WTC11 (cell line): ENCODE measurements around the gene CFAP92. TPM values are rescaled to one million over a fixed set of nuclear protein-coding genes. Genes with fewer than 3 reads are reported as not detected.
A peak's percentile ranks its signal among the peaks of the same experiment; 100 is the strongest.

Experiments used
- ATAC-seq: fragments of 200-7000 bp; cut with Tn5 transposase; 2 replicates; pipeline ENCODE4 v1.10.0; 2021; ENCODE audit warnings: mild to moderate bottlenecking, moderate library complexity
- CTCF ChIA-PET: fragments of 300-600 bp; sonication (Branson Sonifier 250); formaldehyde crosslinking; loops from one replicate; lab custom pipeline; 2021; ENCODE audit warnings: antibody characterized with exemption; lab: Charles Lee
- POLR2A ChIA-PET: fragments of 350-600 bp; sonication (Branson Sonifier 250); formaldehyde crosslinking; loops from one replicate; lab custom pipeline; 2021; ENCODE audit warnings: antibody characterized with exemption; lab: Charles Lee
- DNase-seq: peaks from one replicate; pipeline ENCODE4 v3.0.0; 2021; ENCODE audit warnings: low spot score
- H3K27ac Mint-ChIP-seq: 2 replicates; pipeline ENCODE4 v1.8.0; 2021; ENCODE audit warnings: mixed read lengths
- H3K27me3 Mint-ChIP-seq: 2 replicates; pipeline ENCODE4 v1.8.0; 2021; ENCODE audit warnings: low read depth, mild to moderate bottlenecking, moderate library complexity, mixed read lengths
- H3K36me3 Mint-ChIP-seq: 2 replicates; pipeline ENCODE4 v1.8.0; 2021; ENCODE audit warnings: mixed read lengths
- H3K4me1 Mint-ChIP-seq: 2 replicates; pipeline ENCODE4 v1.8.0; 2022; ENCODE audit warnings: mixed read lengths
- H3K4me3 Mint-ChIP-seq: 2 replicates; pipeline ENCODE4 v1.8.0; 2021; ENCODE audit warnings: mild to moderate bottlenecking, moderate library complexity, mixed read lengths
- H3K9me3 Mint-ChIP-seq: 2 replicates; pipeline ENCODE4 v1.8.0; 2021; ENCODE audit warnings: mixed read lengths
- ARID4B ChIP-seq: sonication (generic); formaldehyde crosslinking; IDR thresholded peaks from 2 replicates; pipeline ENCODE4 v1.8.0; 2023; ENCODE audit warnings: missing genetic modification reagents, mild to moderate bottlenecking, borderline replicate concordance
- ATF1 ChIP-seq: sonication (generic); formaldehyde crosslinking; IDR thresholded peaks from 2 replicates; pipeline ENCODE4 v1.8.1; 2023; ENCODE audit warnings: mild to moderate bottlenecking, moderate library complexity, missing genetic modification reagents
- SMAD3 ChIP-seq: sonication (generic); formaldehyde crosslinking; IDR thresholded peaks from 2 replicates; pipeline ENCODE4 v1.8.0; 2022; ENCODE audit warnings: missing genetic modification reagents, mild to moderate bottlenecking, borderline replicate concordance
- SP1 ChIP-seq: sonication (generic); formaldehyde crosslinking; conservative IDR thresholded peaks from 2 replicates; pipeline ENCODE4 v1.8.1; 2022; ENCODE audit warnings: missing genetic modification reagents
- total RNA-seq: library from RNA; stranded (reverse); gene quantifications from 3 replicates; pipeline ENCODE4 v1.2.3, GENCODE V29; 2021
- TF ChIP-seq, protein P1 (sequence below): sonication (generic); formaldehyde crosslinking; IDR thresholded peaks from 2 replicates; pipeline ENCODE4 v1.8.0; 2022; ENCODE audit warnings: mild to moderate bottlenecking, missing genetic modification reagents
- TF ChIP-seq, protein P2 (sequence below): fragments of 250-450 bp; sonication (Bioruptor Pico); IDR thresholded peaks from 2 replicates; pipeline ENCODE4 v1.9.0; 2021; ENCODE audit warnings: mild to moderate bottlenecking, borderline replicate concordance

Gene CFAP92
- total RNA-seq, 1 experiment from 2014 or later: 2.9 TPM

- CTCF ChIA-PET: interaction anchor here (0.7 kb wide), 1 partner anchor 1708 kb away, joined by 4 read pairs; no protein-coding TSS in a partner anchor
- no peaks in the 10 kb centered on the region for H3K9me3 Mint-ChIP-seq
- H3K27me3 Mint-ChIP-seq: peaks cover 7% of the 10 kb centered on the region; the same call in 1 of the 2 replicates
- no peaks in the 10 kb centered on the region for H3K4me1 Mint-ChIP-seq
- H3K27ac Mint-ChIP-seq: no peak overlapping the region
- TF ChIP-seq, protein P1, sequence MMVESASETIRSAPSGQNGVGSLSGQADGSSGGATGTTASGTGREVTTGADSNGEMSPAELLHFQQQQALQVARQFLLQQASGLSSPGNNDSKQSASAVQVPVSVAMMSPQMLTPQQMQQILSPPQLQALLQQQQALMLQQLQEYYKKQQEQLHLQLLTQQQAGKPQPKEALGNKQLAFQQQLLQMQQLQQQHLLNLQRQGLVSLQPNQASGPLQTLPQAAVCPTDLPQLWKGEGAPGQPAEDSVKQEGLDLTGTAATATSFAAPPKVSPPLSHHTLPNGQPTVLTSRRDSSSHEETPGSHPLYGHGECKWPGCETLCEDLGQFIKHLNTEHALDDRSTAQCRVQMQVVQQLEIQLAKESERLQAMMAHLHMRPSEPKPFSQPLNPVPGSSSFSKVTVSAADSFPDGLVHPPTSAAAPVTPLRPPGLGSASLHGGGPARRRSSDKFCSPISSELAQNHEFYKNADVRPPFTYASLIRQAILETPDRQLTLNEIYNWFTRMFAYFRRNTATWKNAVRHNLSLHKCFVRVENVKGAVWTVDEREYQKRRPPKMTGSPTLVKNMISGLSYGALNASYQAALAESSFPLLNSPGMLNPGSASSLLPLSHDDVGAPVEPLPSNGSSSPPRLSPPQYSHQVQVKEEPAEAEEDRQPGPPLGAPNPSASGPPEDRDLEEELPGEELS (CRISPR knock-in tag): no peak
- TF ChIP-seq ATF1 (no peak), ARID4B (CRISPR knock-in tag) (no peak)
- TF ChIP-seq, all 79 proteins: peak for 0
- POLR2A ChIA-PET: no interaction called here
- Mint-ChIP-seq H3K36me3 (no peaks in the 10 kb centered on the region), H3K4me3 (no peak overlapping the region)
- DNase-seq (no peak), ATAC-seq (peak; percentile 72)
Observed at GRCh38 chr3:128942161-128942952, 51.5 kb downstream of the CFAP92 start.

GRCh38 chr3:128940252-128940651, 53.6 kb downstream of the CFAP92 start:
- H3K4me1 Mint-ChIP-seq: no peaks in the 10 kb centered on the region
- TF ChIP-seq SP1 (CRISPR knock-in tag): no peak
- TF ChIP-seq ARID4B (CRISPR knock-in tag): no peak
- TF ChIP-seq, protein P2, sequence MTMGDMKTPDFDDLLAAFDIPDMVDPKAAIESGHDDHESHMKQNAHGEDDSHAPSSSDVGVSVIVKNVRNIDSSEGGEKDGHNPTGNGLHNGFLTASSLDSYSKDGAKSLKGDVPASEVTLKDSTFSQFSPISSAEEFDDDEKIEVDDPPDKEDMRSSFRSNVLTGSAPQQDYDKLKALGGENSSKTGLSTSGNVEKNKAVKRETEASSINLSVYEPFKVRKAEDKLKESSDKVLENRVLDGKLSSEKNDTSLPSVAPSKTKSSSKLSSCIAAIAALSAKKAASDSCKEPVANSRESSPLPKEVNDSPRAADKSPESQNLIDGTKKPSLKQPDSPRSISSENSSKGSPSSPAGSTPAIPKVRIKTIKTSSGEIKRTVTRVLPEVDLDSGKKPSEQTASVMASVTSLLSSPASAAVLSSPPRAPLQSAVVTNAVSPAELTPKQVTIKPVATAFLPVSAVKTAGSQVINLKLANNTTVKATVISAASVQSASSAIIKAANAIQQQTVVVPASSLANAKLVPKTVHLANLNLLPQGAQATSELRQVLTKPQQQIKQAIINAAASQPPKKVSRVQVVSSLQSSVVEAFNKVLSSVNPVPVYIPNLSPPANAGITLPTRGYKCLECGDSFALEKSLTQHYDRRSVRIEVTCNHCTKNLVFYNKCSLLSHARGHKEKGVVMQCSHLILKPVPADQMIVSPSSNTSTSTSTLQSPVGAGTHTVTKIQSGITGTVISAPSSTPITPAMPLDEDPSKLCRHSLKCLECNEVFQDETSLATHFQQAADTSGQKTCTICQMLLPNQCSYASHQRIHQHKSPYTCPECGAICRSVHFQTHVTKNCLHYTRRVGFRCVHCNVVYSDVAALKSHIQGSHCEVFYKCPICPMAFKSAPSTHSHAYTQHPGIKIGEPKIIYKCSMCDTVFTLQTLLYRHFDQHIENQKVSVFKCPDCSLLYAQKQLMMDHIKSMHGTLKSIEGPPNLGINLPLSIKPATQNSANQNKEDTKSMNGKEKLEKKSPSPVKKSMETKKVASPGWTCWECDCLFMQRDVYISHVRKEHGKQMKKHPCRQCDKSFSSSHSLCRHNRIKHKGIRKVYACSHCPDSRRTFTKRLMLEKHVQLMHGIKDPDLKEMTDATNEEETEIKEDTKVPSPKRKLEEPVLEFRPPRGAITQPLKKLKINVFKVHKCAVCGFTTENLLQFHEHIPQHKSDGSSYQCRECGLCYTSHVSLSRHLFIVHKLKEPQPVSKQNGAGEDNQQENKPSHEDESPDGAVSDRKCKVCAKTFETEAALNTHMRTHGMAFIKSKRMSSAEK (CRISPR knock-in tag): no peak
- TF ChIP-seq SMAD3 (CRISPR knock-in tag): no peak
- no peak for DNase-seq
- ChIA-PET POLR2A (interaction anchor here (0.6 kb wide), 1 partner anchor 123 kb away, joined by 3 read pairs; no protein-coding TSS in a partner anchor), CTCF (no interaction called here)
- H3K27ac Mint-ChIP-seq: no peak overlapping the region
- no peak for ATAC-seq
- no peak overlapping the region for H3K4me3 Mint-ChIP-seq
- H3K9me3 Mint-ChIP-seq: no peaks in the 10 kb centered on the region
- H3K36me3 Mint-ChIP-seq: no peaks in the 10 kb centered on the region
- H3K27me3 Mint-ChIP-seq: peaks cover 7% of the 10 kb centered on the region; the same call in 1 of the 2 replicates
